HepG2 (cell line): ENCODE results near the gene KCNMA1. TPM values are rescaled to one million over a fixed set of nuclear protein-coding genes. Genes with fewer than 3 reads are reported as not detected.

Experiments used
- ATAC-seq: fragments of 200-7000 bp; cut with Tn5 transposase; 3 replicates; pipeline ENCODE4 v1.9.1; 2020; ENCODE audit warnings: mild to moderate bottlenecking, moderate library complexity
- BruUV-seq: library from RNA; stranded (reverse); fragments of 400-500 nt; replicated peaks from 2 replicates; lab custom pipeline; 2021; lab: Mats Ljungman, UMichigan
- CTCF ChIA-PET: fragments of 300-600 bp; formaldehyde crosslinking; extraction: SDS; loops from one replicate; lab custom pipeline; 2021; ENCODE audit warnings: low total read pairs, inconsistent platforms, low intra/inter-chr PET ratio; lab: Yijun Ruan, JAX
- POLR2A ChIA-PET: fragments of 350-600 bp; sonication (Branson Sonifier 250); formaldehyde crosslinking; loops from one replicate; lab custom pipeline; 2020; ENCODE audit warnings: antibody characterized with exemption, inconsistent platforms; lab: Yijun Ruan, JAX
- DNase-seq: peaks from one replicate; pipeline ENCODE4 v3.0.0-alpha.2; 2015; ENCODE audit warnings: low spot score
- FAIRE-seq: peaks from 3 replicates; lab custom pipeline; 2011; peaks lifted over from hg19 to GRCh38; lab: Jason Lieb, UNC
- H2AFZ ChIP-seq: one replicate; pipeline ENCODE4 v1.6.1; 2011; ENCODE audit warnings: low read length, inconsistent platforms
- H3K27ac ChIP-seq: fragments of 300-600 bp; 3 replicates; pipeline ENCODE4 v1.8.0; 2011; ENCODE audit warnings: mixed run types, mild to moderate bottlenecking, mixed read lengths, low read length, inconsistent platforms; ENCODE audit not compliant: insufficient read depth; ENCODE audit errors: extremely low read length
- H3K27me3 ChIP-seq, 2 experiments: fragments of 200-600 bp in 1 of 2; 2 replicates in 1 of 2; 3 replicates in 1 of 2; pipeline versions ENCODE4 v1.6.0 to v1.8.0; 2011; ENCODE audit warnings: low read length in 2 of 2, mild to moderate bottlenecking in 2 of 2, moderate library complexity in 2 of 2, inconsistent platforms in 1 of 2; ENCODE audit not compliant: insufficient read depth in 2 of 2, control insufficient read depth in 1 of 2
- H3K36me3 ChIP-seq, 2 experiments: fragments of 200-600 bp in 1 of 2; replicated peaks in 1 of 2; 2 replicates in 1 of 2; 3 replicates in 1 of 2; pipeline versions ENCODE4 v1.5.1 to v1.8.0; 2011; ENCODE audit warnings: low read length in 2 of 2, inconsistent platforms in 1 of 2; ENCODE audit not compliant: insufficient read depth in 2 of 2, control insufficient read depth in 1 of 2
- H3K4me1 ChIP-seq: 2 replicates; pipeline ENCODE4 v1.5.1; 2012; ENCODE audit warnings: low read length, inconsistent platforms; ENCODE audit not compliant: insufficient read depth
- H3K4me2 ChIP-seq: 2 replicates; pipeline ENCODE4 v1.6.0; 2011; ENCODE audit warnings: low read depth, low read length, inconsistent platforms
- H3K4me3 ChIP-seq, 3 experiments: fragments of 200-600 bp in 1 of 3; sonication (generic), shearing (Covaris generic) in 1 of 3; replicated peaks in 1 of 3; 2 replicates each; pipeline ENCODE4 v1.5.1; 2011 to 2016; ENCODE audit warnings: low read length in 3 of 3, inconsistent platforms in 2 of 3, low read depth in 2 of 3, mild to moderate bottlenecking in 2 of 3, control low read depth in 1 of 3, mixed read lengths in 1 of 3; ENCODE audit not compliant: insufficient read depth in 1 of 3
- H3K79me2 ChIP-seq: one replicate; pipeline ENCODE4 v1.6.1; 2011; ENCODE audit warnings: low read length, inconsistent platforms; ENCODE audit not compliant: insufficient read depth
- H3K9ac ChIP-seq: 2 replicates; pipeline ENCODE4 v1.6.0; 2011; ENCODE audit warnings: mild to moderate bottlenecking, low read depth, low read length, inconsistent platforms; ENCODE audit not compliant: insufficient read depth
- H3K9me3 ChIP-seq: 2 replicates; pipeline ENCODE4 v1.5.1; 2012; ENCODE audit warnings: mild to moderate bottlenecking, low read length
- H4K20me1 ChIP-seq: 2 replicates; pipeline ENCODE4 v1.6.0; 2011; ENCODE audit warnings: inconsistent platforms, mild to moderate bottlenecking, low read length, moderate library complexity; ENCODE audit not compliant: insufficient read depth
- ELK4 ChIP-seq: sonication (generic); formaldehyde crosslinking; IDR thresholded peaks from 2 replicates; pipeline ENCODE4 v1.9.0; 2021; ENCODE audit warnings: missing genetic modification reagents, borderline replicate concordance
- FOXC1 ChIP-seq: sonication (generic); formaldehyde crosslinking; IDR thresholded peaks from 2 replicates; pipeline ENCODE4 v1.8.0; 2022; ENCODE audit warnings: mild to moderate bottlenecking, missing genetic modification reagents, borderline replicate concordance
- FOXK1 ChIP-seq: sonication (generic); formaldehyde crosslinking; IDR thresholded peaks from 2 replicates; pipeline ENCODE4 v1.4.0; 2020; ENCODE audit warnings: low read depth, missing genetic modification reagents, borderline replicate concordance
- HBP1 ChIP-seq: IDR thresholded peaks from 2 replicates; pipeline ENCODE4 v1.6.1; 2016; ENCODE audit warnings: low read depth, control low read depth
- MTF1 ChIP-seq: sonication (generic); formaldehyde crosslinking; IDR thresholded peaks from 2 replicates; pipeline ENCODE4 v1.5.0; 2020; ENCODE audit warnings: missing genetic modification reagents
- NONO ChIP-seq, 2 experiments: fragments of 450-650 bp in 1 of 2; sonication (generic) in 1 of 2; formaldehyde crosslinking in 1 of 2; IDR thresholded peaks in 1 of 2; conservative IDR thresholded peaks in 1 of 2; 2 replicates each; pipeline versions ENCODE4 v1.6.1 to v1.8.0; 2017 to 2022; ENCODE audit warnings: mild to moderate bottlenecking in 1 of 2, missing genetic modification reagents in 1 of 2, moderate library complexity in 1 of 2
- RBFOX2 ChIP-seq: fragments of 200-400 bp; formaldehyde crosslinking; IDR thresholded peaks from 2 replicates; pipeline ENCODE4 v1.6.1; 2017; ENCODE audit warnings: low read depth, mild to moderate bottlenecking, low read length
- SSRP1 ChIP-seq: IDR thresholded peaks from 2 replicates; pipeline ENCODE4 v1.6.1; 2016; ENCODE audit warnings: control low read depth
- TBL1XR1 ChIP-seq: fragments of 150-350 bp; IDR thresholded peaks from 2 replicates; pipeline ENCODE4 v1.6.1; 2014; ENCODE audit warnings: borderline replicate concordance, low read length; ENCODE audit not compliant: partially characterized antibody
- ZBTB2 ChIP-seq: sonication (generic); formaldehyde crosslinking; IDR thresholded peaks from 2 replicates; pipeline ENCODE4 v1.8.0; 2022; ENCODE audit warnings: low read depth, missing genetic modification reagents
- ZNF629 ChIP-seq: sonication (generic); formaldehyde crosslinking; conservative IDR thresholded peaks from 2 replicates; pipeline ENCODE4 v1.5.0; 2020; ENCODE audit warnings: missing genetic modification reagents
- WGBS: methylation state at CpG from one replicate; pipeline ENCODE4 v1.1.6; 2017; ENCODE audit warnings: low lambda C conversion rate; 5-methylcytosine and 5-hydroxymethylcytosine counted together
- in situ Hi-C: cut with HindIII; loops from 2 replicates; pipeline ENCODE4 v1.10.0; 2017; ENCODE audit warnings: low pct_unique_long_range_greater_than_20kb; ENCODE audit not compliant: extremely low pct_ligation_motif_present
- intact Hi-C: fragments of 100-400 bp; cut with micrococcal nuclease; formaldehyde crosslinking; loops from one replicate; pipeline ENCODE4 v1.10.0; 2022; ENCODE audit not compliant: unreplicated experiment
- polyA plus RNA-seq, 8 experiments: library from polyadenylated mRNA; depleted of rRNA in 3 of 8; stranded (reverse) in 7 of 8; unstranded in 1 of 8; fragments of >200 nt; fragmentation: Illumina TruSeq in 4 of 8; extraction: Trizol in 4 of 8; gene quantifications; 2 replicates each; pipeline versions ENCODE4 v1.2.1 to v1.2.3, GENCODE V29; 2011 to 2016; ENCODE audit warnings: low read depth in 4 of 8, missing spikeins in 1 of 8, mixed read lengths in 1 of 8; ENCODE audit not compliant: insufficient read depth in 1 of 8
- total RNA-seq, 5 experiments: library from RNA; depleted of rRNA; stranded (reverse); fragments of >200 nt; fragmentation: Illumina TruSeq; extraction: Trizol; gene quantifications; 2 replicates each; pipeline ENCODE4 v1.2.3, GENCODE V29; 2016; ENCODE audit warnings: low read depth in 1 of 5
- TF ChIP-seq, protein P1 (sequence below): IDR thresholded peaks from 2 replicates; pipeline ENCODE4 v1.6.1; 2016; ENCODE audit warnings: mild to moderate bottlenecking
- TF ChIP-seq, protein P2 (sequence below): sonication (generic); formaldehyde crosslinking; IDR thresholded peaks from 2 replicates; pipeline ENCODE4 v1.8.1; 2023; ENCODE audit warnings: missing genetic modification reagents, inconsistent platforms, borderline replicate concordance

KCNMA1 gene
- total and polyA plus RNA-seq, 2 of the 13 experiments (the other 11 are each of a cell fraction or from before 2014, with no cell fraction given), result 0.02 TPM; not detected in 1

- intact Hi-C loops (no loop called here), in situ Hi-C loops (no loop called here)
- Histone ChIP-seq H3K36me3 (no peaks in the 10 kb centered on the region), H4K20me1 (no peaks in the 10 kb centered on the region), H3K9me3 (no peaks in the 10 kb centered on the region), H3K4me1 (no peaks in the 10 kb centered on the region), H3K79me2 (no peaks in the 10 kb centered on the region), H3K27ac (no peak overlapping the region), H3K9ac (no peak overlapping the region), H2AFZ (no peak overlapping the region), H3K27me3 (0 out of 5 replicates have a peak, but pooled peaks cover 0 to 1% of the 10 kb centered on the region in 2 experiments), H3K4me3 (no peak overlapping the region), H3K4me2 (no peak overlapping the region)
- DNase-seq (no peak), ATAC-seq (no peak), FAIRE-seq (no peak)
- WGBS, result 20% methylated on average over 4 of the region's 4 CpGs
- ChIA-PET POLR2A (no interaction called here), CTCF (no interaction called here)
- no peak for TF ChIP-seq ELK4
- TF ChIP-seq RBFOX2, result no peak
- no peak for TF ChIP-seq HBP1
- TF ChIP-seq, protein P1, sequence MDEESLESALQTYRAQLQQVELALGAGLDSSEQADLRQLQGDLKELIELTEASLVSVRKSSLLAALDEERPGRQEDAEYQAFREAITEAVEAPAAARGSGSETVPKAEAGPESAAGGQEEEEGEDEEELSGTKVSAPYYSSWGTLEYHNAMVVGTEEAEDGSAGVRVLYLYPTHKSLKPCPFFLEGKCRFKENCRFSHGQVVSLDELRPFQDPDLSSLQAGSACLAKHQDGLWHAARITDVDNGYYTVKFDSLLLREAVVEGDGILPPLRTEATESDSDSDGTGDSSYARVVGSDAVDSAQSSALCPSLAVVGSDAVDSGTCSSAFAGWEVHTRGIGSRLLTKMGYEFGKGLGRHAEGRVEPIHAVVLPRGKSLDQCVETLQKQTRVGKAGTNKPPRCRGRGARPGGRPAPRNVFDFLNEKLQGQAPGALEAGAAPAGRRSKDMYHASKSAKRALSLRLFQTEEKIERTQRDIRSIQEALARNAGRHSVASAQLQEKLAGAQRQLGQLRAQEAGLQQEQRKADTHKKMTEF (CRISPR knock-in tag), result no peak
- no peak for TF ChIP-seq ZBTB2 (CRISPR knock-in tag)
- TF ChIP-seq, protein P2, sequence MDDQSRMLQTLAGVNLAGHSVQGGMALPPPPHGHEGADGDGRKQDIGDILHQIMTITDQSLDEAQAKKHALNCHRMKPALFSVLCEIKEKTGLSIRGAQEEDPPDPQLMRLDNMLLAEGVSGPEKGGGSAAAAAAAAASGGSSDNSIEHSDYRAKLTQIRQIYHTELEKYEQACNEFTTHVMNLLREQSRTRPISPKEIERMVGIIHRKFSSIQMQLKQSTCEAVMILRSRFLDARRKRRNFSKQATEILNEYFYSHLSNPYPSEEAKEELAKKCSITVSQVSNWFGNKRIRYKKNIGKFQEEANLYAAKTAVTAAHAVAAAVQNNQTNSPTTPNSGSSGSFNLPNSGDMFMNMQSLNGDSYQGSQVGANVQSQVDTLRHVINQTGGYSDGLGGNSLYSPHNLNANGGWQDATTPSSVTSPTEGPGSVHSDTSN (CRISPR knock-in tag), result no peak
- no peak for TF ChIP-seq FOXK1 (CRISPR knock-in tag)
- TF ChIP-seq TBL1XR1, result no peak
- no peak for TF ChIP-seq SSRP1 (CRISPR knock-in tag)
- no peak for TF ChIP-seq ZNF629 (CRISPR knock-in tag)
- TF ChIP-seq FOXC1, result no peak
- no peak for TF ChIP-seq NONO (IDR thresholded peaks at IDR 0.05)
- TF ChIP-seq NONO (CRISPR knock-in tag; conservative IDR thresholded peaks at IDR 0.05), result no peak
- no peak for TF ChIP-seq MTF1 (CRISPR knock-in tag)
- BruUV-seq, result no TSS peak
Measured at GRCh38 chr10:77463499-77463898, 174.1 kb downstream of the KCNMA1 start.
